Erythroblast (primary cell): ENCODE data around the gene GPC5.

Experiments used
- GATA1 ChIP-seq: IDR thresholded peaks from 2 replicates; pipeline ENCODE4 v1.6.1; 2011; ENCODE audit warnings: low read depth, mild to moderate bottlenecking, control low read depth, low read length, moderate library complexity
- POLR2A ChIP-seq: IDR thresholded peaks from 2 replicates; pipeline ENCODE4 v1.6.1; 2011; ENCODE audit warnings: mild to moderate bottlenecking, low read length

GRCh38 chr13:91721413-91721812, 323.0 kb downstream of the GPC5 start:
- TF ChIP-seq POLR2A (no peak), GATA1 (no peak)
